Lower lobe of right lung (tissue), 2 donors: ENCODE data around the gene FCRL6. TPM values are rescaled to one million over a fixed set of nuclear protein-coding genes. Genes with fewer than 3 reads are reported as not detected.

Experiments used
- ATAC-seq, 2 donors: fragments of 200-7000 bp; cut with Tn5 transposase; one replicate each; pipeline ENCODE4 v1.9.1; 2020 to 2022; ENCODE audit warnings: mild to moderate bottlenecking in 2 of 2, moderate library complexity in 2 of 2
- DNase-seq: peaks from one replicate; pipeline ENCODE4 v3.0.0-alpha.2; 2020
- H3K27ac ChIP-seq: fragments of 200-600 bp; one replicate; pipeline ENCODE4 v1.8.0; 2022
- H3K27me3 ChIP-seq: fragments of 200-600 bp; one replicate; pipeline ENCODE4 v1.8.0; 2022; ENCODE audit warnings: low read depth
- H3K36me3 ChIP-seq: fragments of 200-600 bp; one replicate; pipeline ENCODE4 v1.8.0; 2022; ENCODE audit warnings: mild to moderate bottlenecking
- H3K4me1 ChIP-seq: fragments of 200-600 bp; one replicate; pipeline ENCODE4 v1.8.0; 2022
- H3K4me3 ChIP-seq: fragments of 200-600 bp; one replicate; pipeline ENCODE4 v1.8.0; 2022; ENCODE audit warnings: mild to moderate bottlenecking
- H3K9me3 ChIP-seq: fragments of 200-600 bp; one replicate; pipeline ENCODE4 v1.8.0; 2022
- CTCF ChIP-seq: fragments of 200-600 bp; IDR thresholded peaks from one replicate; pipeline ENCODE4 v1.8.0; 2022; ENCODE audit warnings: antibody characterized with exemption, mild to moderate bottlenecking
- intact Hi-C: fragments of 100-400 bp; cut with DNase I; formaldehyde crosslinking; loops from one replicate; pipeline ENCODE4 v1.11.0; 2022
- total RNA-seq: library from RNA; stranded (reverse); fragmentation: NEBNext Ultra II Directional; extraction: Animal tissue kit (Norgen Biotek cat#: 25700); gene quantifications from one replicate; pipeline ENCODE4 v1.2.1, GENCODE V29; 2021
- donor health status: DM: no; HTN: yes; CAD: no; lungs with severe emphysema.

Gene FCRL6
- total RNA-seq, 1 donor from 2014 or later, result 2.3 TPM

- ATAC-seq (peak; percentile 64 to 74), DNase-seq (peak; percentile 72)
- Histone ChIP-seq H3K27ac (peak within 1 kb of the TSS; percentile 38), H3K27me3 (no peaks in the 10 kb centered on the region), H3K9me3 (no peaks in the 10 kb centered on the region), H3K4me1 (peaks cover 59% of the 10 kb centered on the region), H3K36me3 (no peaks in the 10 kb centered on the region), H3K4me3 (peak within 1 kb of the TSS; percentile 45)
- intact Hi-C loops, result no loop called here
- TF ChIP-seq CTCF, result no peak
Measured at GRCh38 chr1:159826441-159827101, 24.4 kb downstream of the FCRL6 start, which contains the start of gene SLAMF8. Gene SLAMF8 (plus strand): TSS chr1:159826873. CDS start chr1:159826899, 26 bp downstream.

GRCh38 chr1:159827102-159827490 is 24.9 kb downstream of the FCRL6 start:
- H3K36me3 ChIP-seq, result no peaks in the 10 kb centered on the region
- no peak for TF ChIP-seq CTCF
- H3K4me1 ChIP-seq, result peaks cover 59% of the 10 kb centered on the region
- DNase-seq (peak; percentile 39), ATAC-seq (peak in 1 of 2 donors; percentile 15)
- no peaks in the 10 kb centered on the region for H3K9me3 ChIP-seq
- intact Hi-C loops, result no loop called here
- no peaks in the 10 kb centered on the region for H3K27me3 ChIP-seq
- peak overlapping the region; percentile 45 for H3K4me3 ChIP-seq
- H3K27ac ChIP-seq, result peak overlapping the region; percentile 38

GRCh38 chr1:159827549-159827948 is 25.4 kb downstream of the FCRL6 start:
- no peak for TF ChIP-seq CTCF
- H3K36me3 ChIP-seq, result no peaks in the 10 kb centered on the region
- peaks cover 59% of the 10 kb centered on the region for H3K4me1 ChIP-seq
- DNase-seq (no peak), ATAC-seq (no peak)
- H3K4me3 ChIP-seq, result peak overlapping the region; percentile 45
- peak overlapping the region; percentile 38 for H3K27ac ChIP-seq
- intact Hi-C loops, result no loop called here
- no peaks in the 10 kb centered on the region for H3K27me3 ChIP-seq
- H3K9me3 ChIP-seq, result no peaks in the 10 kb centered on the region

GRCh38 chr1:159828176-159828575 is 26.0 kb downstream of the FCRL6 start:
- no peak for DNase-seq
- Histone ChIP-seq H3K4me3 (peak overlapping the region; percentile 45), H3K36me3 (no peaks in the 10 kb centered on the region), H3K27me3 (no peaks in the 10 kb centered on the region), H3K27ac (no peak overlapping the region), H3K4me1 (peaks cover 59% of the 10 kb centered on the region), H3K9me3 (no peaks in the 10 kb centered on the region)
- intact Hi-C loops, result no loop called here
- no peak for ATAC-seq
- no peak for TF ChIP-seq CTCF

- intact Hi-C loops, result no loop called here
- no peak for TF ChIP-seq CTCF
- H3K27ac ChIP-seq, result no peak overlapping the region
Measured at GRCh38 chr1:159828581-159829272, 26.6 kb downstream of the FCRL6 start.

More at GRCh38 chr1:159828581-159829272, 26.6 kb downstream of the FCRL6 start:
- Histone ChIP-seq H3K4me1 (peaks cover 54% of the 10 kb centered on the region), H3K27me3 (no peaks in the 10 kb centered on the region), H3K9me3 (no peaks in the 10 kb centered on the region), H3K36me3 (no peaks in the 10 kb centered on the region), H3K4me3 (peak overlapping the region; percentile 45)
- DNase-seq, result no peak
- ATAC-seq, result peak in 1 of 2 donors; percentile 31
